ENCODE results near the gene CPOX. TPM values are rescaled to one million over a fixed set of nuclear protein-coding genes. Genes with fewer than 3 reads are reported as not detected.

CPOX gene
- total and polyA plus RNA-seq, 10 of the 15 experiments (the other 5 are each of a cell fraction or from before 2014, with no cell fraction given), result 40.7 to 72.6 (median 64.5) TPM

DNA sequence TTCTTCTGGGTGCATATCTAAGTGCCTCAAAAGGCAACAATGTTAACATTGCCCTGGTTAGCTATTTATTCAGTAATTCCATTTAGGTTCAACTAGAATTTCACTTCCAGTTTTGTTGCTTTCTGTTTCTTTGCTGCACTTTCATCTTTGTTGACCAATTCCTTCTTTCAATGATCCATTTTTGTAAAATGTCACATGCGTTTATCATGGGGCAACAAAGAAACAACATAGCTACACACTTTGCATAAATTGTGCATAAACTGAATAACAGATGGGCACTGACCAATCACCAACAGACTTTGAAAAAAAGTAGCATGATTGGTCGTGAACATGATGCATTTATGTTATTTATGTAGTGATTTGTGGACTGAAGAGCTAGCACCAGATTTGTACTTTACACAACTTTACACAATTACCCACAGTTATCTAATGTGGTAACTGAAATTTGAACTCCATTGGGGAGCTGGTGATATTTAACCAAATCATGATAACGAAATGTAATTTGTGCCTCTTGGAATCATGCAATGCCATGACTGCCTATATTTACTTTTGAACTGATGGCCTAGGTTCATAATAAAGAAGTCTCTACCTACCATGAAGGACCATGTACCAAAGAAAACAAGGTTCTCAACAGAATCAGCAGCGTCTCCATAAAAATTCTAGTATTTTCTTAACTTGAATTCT lies 7.1 kb upstream of the CPOX start (continued):
- TF ChIP-seq RAD51 (IDR thresholded peaks at IDR 0.05), result peak; percentile 63; the same call in 1 of the 2 replicates
- peak; percentile 96 for TF ChIP-seq ZNF24 (IDR thresholded peaks at IDR 0.05)
- TF ChIP-seq, protein P1, sequence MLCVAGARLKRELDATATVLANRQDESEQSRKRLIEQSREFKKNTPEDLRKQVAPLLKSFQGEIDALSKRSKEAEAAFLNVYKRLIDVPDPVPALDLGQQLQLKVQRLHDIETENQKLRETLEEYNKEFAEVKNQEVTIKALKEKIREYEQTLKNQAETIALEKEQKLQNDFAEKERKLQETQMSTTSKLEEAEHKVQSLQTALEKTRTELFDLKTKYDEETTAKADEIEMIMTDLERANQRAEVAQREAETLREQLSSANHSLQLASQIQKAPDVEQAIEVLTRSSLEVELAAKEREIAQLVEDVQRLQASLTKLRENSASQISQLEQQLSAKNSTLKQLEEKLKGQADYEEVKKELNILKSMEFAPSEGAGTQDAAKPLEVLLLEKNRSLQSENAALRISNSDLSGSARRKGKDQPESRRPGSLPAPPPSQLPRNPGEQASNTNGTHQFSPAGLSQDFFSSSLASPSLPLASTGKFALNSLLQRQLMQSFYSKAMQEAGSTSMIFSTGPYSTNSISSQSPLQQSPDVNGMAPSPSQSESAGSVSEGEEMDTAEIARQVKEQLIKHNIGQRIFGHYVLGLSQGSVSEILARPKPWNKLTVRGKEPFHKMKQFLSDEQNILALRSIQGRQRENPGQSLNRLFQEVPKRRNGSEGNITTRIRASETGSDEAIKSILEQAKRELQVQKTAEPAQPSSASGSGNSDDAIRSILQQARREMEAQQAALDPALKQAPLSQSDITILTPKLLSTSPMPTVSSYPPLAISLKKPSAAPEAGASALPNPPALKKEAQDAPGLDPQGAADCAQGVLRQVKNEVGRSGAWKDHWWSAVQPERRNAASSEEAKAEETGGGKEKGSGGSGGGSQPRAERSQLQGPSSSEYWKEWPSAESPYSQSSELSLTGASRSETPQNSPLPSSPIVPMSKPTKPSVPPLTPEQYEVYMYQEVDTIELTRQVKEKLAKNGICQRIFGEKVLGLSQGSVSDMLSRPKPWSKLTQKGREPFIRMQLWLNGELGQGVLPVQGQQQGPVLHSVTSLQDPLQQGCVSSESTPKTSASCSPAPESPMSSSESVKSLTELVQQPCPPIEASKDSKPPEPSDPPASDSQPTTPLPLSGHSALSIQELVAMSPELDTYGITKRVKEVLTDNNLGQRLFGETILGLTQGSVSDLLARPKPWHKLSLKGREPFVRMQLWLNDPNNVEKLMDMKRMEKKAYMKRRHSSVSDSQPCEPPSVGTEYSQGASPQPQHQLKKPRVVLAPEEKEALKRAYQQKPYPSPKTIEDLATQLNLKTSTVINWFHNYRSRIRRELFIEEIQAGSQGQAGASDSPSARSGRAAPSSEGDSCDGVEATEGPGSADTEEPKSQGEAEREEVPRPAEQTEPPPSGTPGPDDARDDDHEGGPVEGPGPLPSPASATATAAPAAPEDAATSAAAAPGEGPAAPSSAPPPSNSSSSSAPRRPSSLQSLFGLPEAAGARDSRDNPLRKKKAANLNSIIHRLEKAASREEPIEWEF (IDR thresholded peaks at IDR 0.05; ENCODE audit: insufficient replicate concordance, low read depth, low read length), result no peak
- TF ChIP-seq MTA3 (IDR thresholded peaks at IDR 0.05; ENCODE audit: borderline replicate concordance, low read length), result no peak
- TF ChIP-seq, protein P2, sequence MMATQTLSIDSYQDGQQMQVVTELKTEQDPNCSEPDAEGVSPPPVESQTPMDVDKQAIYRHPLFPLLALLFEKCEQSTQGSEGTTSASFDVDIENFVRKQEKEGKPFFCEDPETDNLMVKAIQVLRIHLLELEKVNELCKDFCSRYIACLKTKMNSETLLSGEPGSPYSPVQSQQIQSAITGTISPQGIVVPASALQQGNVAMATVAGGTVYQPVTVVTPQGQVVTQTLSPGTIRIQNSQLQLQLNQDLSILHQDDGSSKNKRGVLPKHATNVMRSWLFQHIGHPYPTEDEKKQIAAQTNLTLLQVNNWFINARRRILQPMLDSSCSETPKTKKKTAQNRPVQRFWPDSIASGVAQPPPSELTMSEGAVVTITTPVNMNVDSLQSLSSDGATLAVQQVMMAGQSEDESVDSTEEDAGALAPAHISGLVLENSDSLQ (IDR thresholded peaks at IDR 0.05), result peak; percentile 32; the same call in 1 of the 2 replicates
- TF ChIP-seq SUPT20H (IDR thresholded peaks at IDR 0.05; ENCODE audit: borderline replicate concordance, control insufficient read depth, low read depth, low read length), result no peak
- no peak for TF ChIP-seq SREBF1 (IDR thresholded peaks at IDR 0.05; ENCODE audit: low read length)
- TF ChIP-seq, protein P3, sequence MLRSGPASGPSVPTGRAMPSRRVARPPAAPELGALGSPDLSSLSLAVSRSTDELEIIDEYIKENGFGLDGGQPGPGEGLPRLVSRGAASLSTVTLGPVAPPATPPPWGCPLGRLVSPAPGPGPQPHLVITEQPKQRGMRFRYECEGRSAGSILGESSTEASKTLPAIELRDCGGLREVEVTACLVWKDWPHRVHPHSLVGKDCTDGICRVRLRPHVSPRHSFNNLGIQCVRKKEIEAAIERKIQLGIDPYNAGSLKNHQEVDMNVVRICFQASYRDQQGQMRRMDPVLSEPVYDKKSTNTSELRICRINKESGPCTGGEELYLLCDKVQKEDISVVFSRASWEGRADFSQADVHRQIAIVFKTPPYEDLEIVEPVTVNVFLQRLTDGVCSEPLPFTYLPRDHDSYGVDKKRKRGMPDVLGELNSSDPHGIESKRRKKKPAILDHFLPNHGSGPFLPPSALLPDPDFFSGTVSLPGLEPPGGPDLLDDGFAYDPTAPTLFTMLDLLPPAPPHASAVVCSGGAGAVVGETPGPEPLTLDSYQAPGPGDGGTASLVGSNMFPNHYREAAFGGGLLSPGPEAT (IDR thresholded peaks at IDR 0.05; ENCODE audit: low read depth), result peak; percentile 3; the same call in 1 of the 2 replicates
- TF ChIP-seq, protein P4, sequence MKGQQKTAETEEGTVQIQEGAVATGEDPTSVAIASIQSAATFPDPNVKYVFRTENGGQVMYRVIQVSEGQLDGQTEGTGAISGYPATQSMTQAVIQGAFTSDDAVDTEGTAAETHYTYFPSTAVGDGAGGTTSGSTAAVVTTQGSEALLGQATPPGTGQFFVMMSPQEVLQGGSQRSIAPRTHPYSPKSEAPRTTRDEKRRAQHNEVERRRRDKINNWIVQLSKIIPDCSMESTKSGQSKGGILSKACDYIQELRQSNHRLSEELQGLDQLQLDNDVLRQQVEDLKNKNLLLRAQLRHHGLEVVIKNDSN (IDR thresholded peaks at IDR 0.05; ENCODE audit: borderline replicate concordance, extremely low read length, insufficient read depth, low read depth, low read length), result no peak

Data from GM12878 (cell line).